Muscle layer of duodenum (tissue), 2 donors: ENCODE results near the gene CYP2D6.

Experiments used
- H3K27ac ChIP-seq: one replicate; pipeline ENCODE4 v1.7.0; 2013; ENCODE audit warnings: mild to moderate bottlenecking, low read length
- H3K27me3 ChIP-seq: one replicate; pipeline ENCODE4 v1.7.0; 2013; ENCODE audit warnings: low read depth, mild to moderate bottlenecking, control low read depth, low read length
- H3K36me3 ChIP-seq, 2 donors: one replicate each; pipeline ENCODE4 v1.7.0; 2013; ENCODE audit warnings: low read length in 2 of 2, control low read depth in 1 of 2, mild to moderate bottlenecking in 1 of 2; ENCODE audit not compliant: insufficient read depth in 2 of 2, control insufficient read depth in 1 of 2
- H3K4me1 ChIP-seq, 2 donors: one replicate each; pipeline ENCODE4 v1.7.0; 2013; ENCODE audit warnings: low read length in 2 of 2, mild to moderate bottlenecking in 2 of 2, control low read depth in 1 of 2, moderate library complexity in 1 of 2; ENCODE audit not compliant: insufficient read depth in 2 of 2, control insufficient read depth in 1 of 2
- H3K4me3 ChIP-seq, 2 donors: one replicate each; pipeline ENCODE4 v1.7.0; 2013; ENCODE audit warnings: low read length in 2 of 2, low read depth in 1 of 2, mild to moderate bottlenecking in 1 of 2
- H3K9me3 ChIP-seq, 2 donors: one replicate each; pipeline ENCODE4 v1.7.0; 2013; ENCODE audit warnings: low read length in 2 of 2, control low read depth in 1 of 2, mild to moderate bottlenecking in 1 of 2; ENCODE audit not compliant: control insufficient read depth in 1 of 2
- donor health status: healthy.

The CYP2D6 gene

GRCh38 chr22:42101199-42101598, 29.4 kb downstream of the CYP2D6 start:
- Histone ChIP-seq H3K27me3 (no peaks in the 10 kb centered on the region), H3K36me3 (peaks cover 0 to 26% of the 10 kb centered on the region in 2 donors), H3K4me3 (no peak overlapping the region), H3K27ac (no peak overlapping the region), H3K4me1 (no peaks in the 10 kb centered on the region), H3K9me3 (peaks cover 3 to 17% of the 10 kb centered on the region in 2 donors)

GRCh38 chr22:42091455-42091782, 39.2 kb downstream of the CYP2D6 start:
- Histone ChIP-seq H3K9me3 (no peaks in the 10 kb centered on the region), H3K27me3 (no peaks in the 10 kb centered on the region), H3K27ac (peak overlapping the region; percentile 67), H3K36me3 (peaks cover 8 to 11% of the 10 kb centered on the region in 2 donors), H3K4me1 (peaks cover 0 to 16% of the 10 kb centered on the region in 2 donors), H3K4me3 (peak overlapping the region; percentile 77 to 83)

- no peaks in the 10 kb centered on the region for H3K27me3 ChIP-seq
- H3K4me3 ChIP-seq, result peak within 1 kb of the TSS; percentile 77 to 83
- H3K27ac ChIP-seq, result peak within 1 kb of the TSS; percentile 97
- no peaks in the 10 kb centered on the region for H3K9me3 ChIP-seq
- peaks cover 0 to 16% of the 10 kb centered on the region in 2 donors for H3K4me1 ChIP-seq
- H3K36me3 ChIP-seq, result peaks cover 13 to 17% of the 10 kb centered on the region in 2 donors
Measured at GRCh38 chr22:42090596-42091454, 39.8 kb downstream of the CYP2D6 start, which contains the start of gene NDUFA6. TSS of gene NDUFA6 (minus strand) at chr22:42090772. CDS start at chr22:42090744, 28 bp downstream.

- H3K4me3 ChIP-seq, result no peak overlapping the region
- H3K36me3 ChIP-seq, result peaks cover 24 to 51% of the 10 kb centered on the region in 2 donors
- no peaks in the 10 kb centered on the region for H3K27me3 ChIP-seq
- H3K4me1 ChIP-seq, result peaks cover 0 to 18% of the 10 kb centered on the region in 2 donors
- no peaks in the 10 kb centered on the region for H3K9me3 ChIP-seq
- H3K27ac ChIP-seq, result no peak overlapping the region
Measured at GRCh38 chr22:42086051-42086450, 44.6 kb downstream of the CYP2D6 start.

- Histone ChIP-seq H3K27ac (no peak overlapping the region), H3K4me3 (no peak overlapping the region), H3K9me3 (no peaks in the 10 kb centered on the region), H3K36me3 (peaks cover 24 to 48% of the 10 kb centered on the region in 2 donors), H3K27me3 (no peaks in the 10 kb centered on the region), H3K4me1 (peaks cover 0 to 23% of the 10 kb centered on the region in 2 donors)
Measured at GRCh38 chr22:42084874-42085273, 45.7 kb downstream of the CYP2D6 start.

- Histone ChIP-seq H3K27ac (no peak overlapping the region), H3K27me3 (no peaks in the 10 kb centered on the region), H3K9me3 (no peaks in the 10 kb centered on the region), H3K4me3 (no peak overlapping the region), H3K36me3 (peaks cover 24 to 52% of the 10 kb centered on the region in 2 donors), H3K4me1 (peaks cover 11 to 20% of the 10 kb centered on the region in 2 donors)
Measured at GRCh38 chr22:42083119-42083518, 47.5 kb downstream of the CYP2D6 start.

- Histone ChIP-seq H3K27ac (peak overlapping the region; percentile 99), H3K4me3 (peak overlapping the region; percentile 78 to 94), H3K27me3 (no peaks in the 10 kb centered on the region), H3K9me3 (no peaks in the 10 kb centered on the region), H3K4me1 (peaks cover 12 to 33% of the 10 kb centered on the region in 2 donors), H3K36me3 (peaks cover 6 to 51% of the 10 kb centered on the region in 2 donors)
Measured at GRCh38 chr22:42080287-42080686, 50.3 kb downstream of the CYP2D6 start.

- Histone ChIP-seq H3K36me3 (peaks cover 5 to 44% of the 10 kb centered on the region in 2 donors), H3K27me3 (no peaks in the 10 kb centered on the region), H3K4me1 (peaks cover 12 to 33% of the 10 kb centered on the region in 2 donors), H3K4me3 (peak within 1 kb of the TSS; percentile 78 to 94), H3K27ac (peak within 1 kb of the TSS; percentile 99), H3K9me3 (no peaks in the 10 kb centered on the region)
Measured at GRCh38 chr22:42079319-42080251, 51.0 kb downstream of the CYP2D6 start, which contains the start of gene SMDT1. TSS of gene SMDT1 (plus strand) at chr22:42079700. CDS start at chr22:42079769, 69 bp downstream.

GRCh38 chr22:42078469-42079318, 51.9 kb downstream of the CYP2D6 start:
- H3K4me1 ChIP-seq, result peaks cover 12 to 33% of the 10 kb centered on the region in 2 donors
- H3K27ac ChIP-seq, result peak overlapping the region; percentile 99

GRCh38 chr22:42077486-42078125, 53.0 kb downstream of the CYP2D6 start:
- peaks cover 12 to 33% of the 10 kb centered on the region in 2 donors for H3K4me1 ChIP-seq
- H3K4me3 ChIP-seq, result no peak overlapping the region
- peak overlapping the region; percentile 99 for H3K27ac ChIP-seq
- H3K27me3 ChIP-seq, result no peaks in the 10 kb centered on the region
- H3K9me3 ChIP-seq, result no peaks in the 10 kb centered on the region
- peaks cover 3 to 30% of the 10 kb centered on the region in 2 donors for H3K36me3 ChIP-seq

More at GRCh38 chr22:42078469-42079318, 51.9 kb downstream of the CYP2D6 start:
- Histone ChIP-seq H3K36me3 (peaks cover 5 to 38% of the 10 kb centered on the region in 2 donors), H3K9me3 (no peaks in the 10 kb centered on the region), H3K27me3 (no peaks in the 10 kb centered on the region), H3K4me3 (peak overlapping the region; percentile 60 to 78)
